GM19351 (cell line): ENCODE results near the gene SH3RF3.

Source experiments
- ATAC-seq: cut with Tn5 transposase; IDR thresholded peaks from one replicate; pipeline ENCODE4 v1.9.1; 2021; ENCODE audit warnings: mild to moderate bottlenecking, moderate library complexity; ENCODE audit not compliant: unreplicated experiment

Gene SH3RF3

GRCh38 chr2:109322641-109323040 is 193.6 kb downstream of the SH3RF3 start:
- ATAC-seq = no peak

- no peak for ATAC-seq
Measured at GRCh38 chr2:109324861-109325260, 195.9 kb downstream of the SH3RF3 start.

GRCh38 chr2:109325570-109325969 is 196.6 kb downstream of the SH3RF3 start:
- no peak for ATAC-seq

- ATAC-seq = no peak
Measured at GRCh38 chr2:109326306-109326705, 197.3 kb downstream of the SH3RF3 start.

- ATAC-seq = no peak
Measured at GRCh38 chr2:109330056-109330455, 201.1 kb downstream of the SH3RF3 start.

- ATAC-seq = no peak
Measured at GRCh38 chr2:109331081-109331480, 202.1 kb downstream of the SH3RF3 start.

- peak; percentile 48 for ATAC-seq
Measured at GRCh38 chr2:109331896-109332848, 203.2 kb downstream of the SH3RF3 start.

GRCh38 chr2:109332880-109333279 is 203.9 kb downstream of the SH3RF3 start:
- ATAC-seq = no peak

GRCh38 chr2:109333414-109334210 is 204.6 kb downstream of the SH3RF3 start:
- ATAC-seq = no peak

GRCh38 chr2:109335631-109336176 is 206.7 kb downstream of the SH3RF3 start:
- no peak for ATAC-seq

- ATAC-seq = no peak
Measured at GRCh38 chr2:109336296-109336695, 207.3 kb downstream of the SH3RF3 start.

GRCh38 chr2:109337221-109337620 is 208.2 kb downstream of the SH3RF3 start:
- ATAC-seq = no peak

GRCh38 chr2:109339519-109339966 is 210.5 kb downstream of the SH3RF3 start:
- no peak for ATAC-seq

- ATAC-seq = no peak
Measured at GRCh38 chr2:109340381-109340780, 211.4 kb downstream of the SH3RF3 start.

GRCh38 chr2:109341355-109342255 is 212.6 kb downstream of the SH3RF3 start:
- no peak for ATAC-seq

GRCh38 chr2:109342256-109342850 is 213.3 kb downstream of the SH3RF3 start:
- no peak for ATAC-seq

- no peak for ATAC-seq
Measured at GRCh38 chr2:109342930-109343329, 213.9 kb downstream of the SH3RF3 start.

GRCh38 chr2:109343460-109343859 is 214.5 kb downstream of the SH3RF3 start:
- no peak for ATAC-seq

- ATAC-seq = no peak
Measured at GRCh38 chr2:109344270-109344805, 215.3 kb downstream of the SH3RF3 start.

- no peak for ATAC-seq
Measured at GRCh38 chr2:109345091-109345490, 216.1 kb downstream of the SH3RF3 start.
